ENCODE results near the gene DAB2. TPM values are rescaled to one million over a fixed set of nuclear protein-coding genes. Genes with fewer than 3 reads are reported as not detected.

DAB2 gene
- total RNA-seq, 1 experiment from 2014 or later: 2.3 TPM

DNA sequence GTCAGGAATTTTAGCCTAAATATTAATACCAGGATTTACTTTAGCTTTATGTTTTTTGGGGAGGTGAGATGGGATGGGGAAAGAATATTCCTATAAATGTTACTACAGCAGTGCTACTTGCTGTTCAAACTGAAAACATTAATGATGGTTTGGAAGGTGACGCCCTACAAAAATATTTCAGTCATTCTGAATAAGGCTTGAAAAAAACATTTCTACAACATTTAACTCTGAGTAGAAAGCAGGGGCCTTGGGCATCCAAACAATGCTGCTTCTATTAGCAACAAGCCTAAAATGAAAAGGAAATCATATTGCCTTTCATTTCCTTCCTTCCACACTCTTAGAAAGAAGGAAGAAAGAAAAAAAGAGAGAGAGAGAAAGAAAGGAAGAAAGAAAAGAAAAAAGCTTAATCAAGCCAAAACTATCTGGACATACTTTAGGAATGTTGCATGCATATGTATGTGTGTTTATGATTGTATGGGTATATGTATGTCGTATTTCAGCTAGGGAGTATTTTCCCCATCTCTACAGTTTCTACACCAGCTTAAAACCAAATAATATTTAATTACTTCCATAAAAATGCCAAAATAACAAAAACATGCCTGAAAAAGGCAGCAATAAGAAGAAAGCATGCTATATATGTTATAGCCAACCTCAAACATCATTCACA is 16.3 kb upstream of the DAB2 start:
- H3K27me3 Mint-ChIP-seq (ENCODE audit: low read depth): no peaks in the 10 kb centered on the region
- no CpG with 5 or more reads among the region's 2 CpGs for WGBS (ENCODE audit: extremely low coverage, insufficient read length, low lambda C conversion rate)

More for the DNA sequence above, 16.3 kb upstream of the DAB2 start:
- Histone ChIP-seq H3K23ac (ENCODE audit: insufficient read length, low read depth, low read length) (no peak overlapping the region), H3K27me3 (ENCODE audit: insufficient read depth, low read length) (no peaks in the 10 kb centered on the region), H2BK5ac (ENCODE audit: insufficient read length, low read length) (no peak overlapping the region), H2BK120ac (ENCODE audit: low read depth, low read length, poor library complexity, severe bottlenecking) (no peak overlapping the region), H2AK5ac (ENCODE audit: insufficient read length, low read length) (no peak overlapping the region), H3K14ac (ENCODE audit: insufficient read depth, low read length) (no peak overlapping the region), H3K9ac (ENCODE audit: extremely low read depth, insufficient read length, low read length) (no peak overlapping the region), H3K18ac (ENCODE audit: insufficient read length, low read depth, low read length) (no peak overlapping the region), H3K23me2 (ENCODE audit: insufficient read length, low read depth, low read length, poor library complexity, severe bottlenecking) (no peaks in the 10 kb centered on the region), H3K4me2 (ENCODE audit: insufficient read depth, insufficient read length, low read length) (no peak overlapping the region), H3K27ac (ENCODE audit: insufficient read length, low read depth, low read length) (no peak overlapping the region), H3K4me1 (ENCODE audit: insufficient read depth, low read length) (no peaks in the 10 kb centered on the region), H4K91ac (ENCODE audit: insufficient read length, low read depth, low read length) (no peak overlapping the region), H3K56ac (ENCODE audit: insufficient read length, low read depth, low read length) (no peak overlapping the region), H4K8ac (replicated peaks; ENCODE audit: insufficient read length, low read depth, low read length) (no peak overlapping the region), H2AFZ (ENCODE audit: low read length) (no peak overlapping the region), H3K79me2 (ENCODE audit: insufficient read depth, low read length) (no peaks in the 10 kb centered on the region), H3K9me3 (ENCODE audit: control insufficient read depth, low read depth, low read length) (no peaks in the 10 kb centered on the region), H2BK20ac (ENCODE audit: low read depth, low read length, poor library complexity, severe bottlenecking) (no peak overlapping the region), H4K5ac (ENCODE audit: insufficient read length, low read depth, low read length) (no peak overlapping the region), H4K20me1 (ENCODE audit: control insufficient read depth, insufficient read depth, insufficient read length) (no peaks in the 10 kb centered on the region), H3K4ac (ENCODE audit: low read depth, low read length) (no peak overlapping the region), H2BK12ac (ENCODE audit: insufficient read length, low read depth, low read length) (no peak overlapping the region), H2BK15ac (ENCODE audit: low read depth, low read length) (no peak overlapping the region), H3T11ph (ENCODE audit: low read length) (no peak overlapping the region), H3K79me1 (ENCODE audit: insufficient read depth, low read depth, low read length, poor library complexity, severe bottlenecking) (no peaks in the 10 kb centered on the region)
- H3K4me1 Mint-ChIP-seq: no peaks in the 10 kb centered on the region
- no peak overlapping the region for H3K4me3 Mint-ChIP-seq
- no peak overlapping the region for H3K27ac Mint-ChIP-seq
- H3K9me3 Mint-ChIP-seq: no peaks in the 10 kb centered on the region
- no peak for DNase-seq
- no peaks in the 10 kb centered on the region for H3K36me3 Mint-ChIP-seq (ENCODE audit: insufficient read depth in 1 of 3, low read depth in 3 of 3)
- TF ChIP-seq, protein P1, sequence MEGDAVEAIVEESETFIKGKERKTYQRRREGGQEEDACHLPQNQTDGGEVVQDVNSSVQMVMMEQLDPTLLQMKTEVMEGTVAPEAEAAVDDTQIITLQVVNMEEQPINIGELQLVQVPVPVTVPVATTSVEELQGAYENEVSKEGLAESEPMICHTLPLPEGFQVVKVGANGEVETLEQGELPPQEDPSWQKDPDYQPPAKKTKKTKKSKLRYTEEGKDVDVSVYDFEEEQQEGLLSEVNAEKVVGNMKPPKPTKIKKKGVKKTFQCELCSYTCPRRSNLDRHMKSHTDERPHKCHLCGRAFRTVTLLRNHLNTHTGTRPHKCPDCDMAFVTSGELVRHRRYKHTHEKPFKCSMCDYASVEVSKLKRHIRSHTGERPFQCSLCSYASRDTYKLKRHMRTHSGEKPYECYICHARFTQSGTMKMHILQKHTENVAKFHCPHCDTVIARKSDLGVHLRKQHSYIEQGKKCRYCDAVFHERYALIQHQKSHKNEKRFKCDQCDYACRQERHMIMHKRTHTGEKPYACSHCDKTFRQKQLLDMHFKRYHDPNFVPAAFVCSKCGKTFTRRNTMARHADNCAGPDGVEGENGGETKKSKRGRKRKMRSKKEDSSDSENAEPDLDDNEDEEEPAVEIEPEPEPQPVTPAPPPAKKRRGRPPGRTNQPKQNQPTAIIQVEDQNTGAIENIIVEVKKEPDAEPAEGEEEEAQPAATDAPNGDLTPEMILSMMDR (conservative IDR thresholded peaks at IDR 0.05): no peak

Measured in H9 (cell line).